ENCODE data around the gene SLC17A8. TPM values are rescaled to one million over a fixed set of nuclear protein-coding genes. Genes with fewer than 3 reads are reported as not detected.
"Not testable (repeated sequence)": the region's sequence is repeated elsewhere in the genome, so short reads cannot be mapped to it uniquely, and the experiment has no call there.

SLC17A8 gene
- total RNA-seq, 1 donor from 2014 or later: 0.23 TPM

DNA sequence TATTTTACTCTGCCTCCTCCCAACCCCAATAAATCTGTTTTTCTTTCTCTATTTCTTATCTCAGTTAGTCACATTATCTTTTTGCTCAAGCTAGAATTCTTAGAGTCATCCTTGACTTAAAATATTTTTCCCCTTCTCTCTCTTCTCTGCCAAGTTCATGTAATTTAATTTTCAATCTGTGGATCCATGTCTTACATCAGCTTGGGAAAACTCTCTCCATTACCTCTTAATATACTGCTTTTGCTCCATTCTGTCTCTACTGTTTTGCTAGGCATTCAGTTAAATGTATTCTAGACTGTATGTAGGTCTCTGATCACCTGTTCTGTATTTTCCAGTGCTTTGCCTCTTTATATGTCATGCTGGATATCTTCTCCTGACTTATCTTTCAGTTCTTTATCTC, 65.8 kb downstream of the SLC17A8 start:
- DNase-seq (ENCODE audit: low spot score) (no peak), ATAC-seq (no peak)

DNA sequence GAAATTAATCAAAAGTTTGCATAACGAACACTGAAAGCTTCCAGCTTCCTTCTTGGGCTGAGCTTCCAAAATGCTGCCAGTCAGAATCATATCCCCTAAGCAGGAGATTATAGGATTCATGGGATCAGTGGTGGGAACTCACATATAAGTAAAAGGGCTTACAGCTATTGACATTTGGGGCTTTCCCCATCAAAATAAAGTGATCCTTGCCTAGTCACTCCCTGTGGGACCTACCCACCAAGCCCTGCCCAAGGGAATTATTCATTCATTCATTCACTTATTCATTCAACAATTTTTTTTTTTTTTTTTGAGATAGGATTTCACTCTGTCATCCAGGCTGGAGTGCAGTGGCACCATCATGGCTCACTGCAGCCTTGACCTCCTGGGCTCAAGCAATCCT, 69.3 kb downstream of the SLC17A8 start:
- ATAC-seq: no peak
- no peak for DNase-seq (ENCODE audit: low spot score)

DNA sequence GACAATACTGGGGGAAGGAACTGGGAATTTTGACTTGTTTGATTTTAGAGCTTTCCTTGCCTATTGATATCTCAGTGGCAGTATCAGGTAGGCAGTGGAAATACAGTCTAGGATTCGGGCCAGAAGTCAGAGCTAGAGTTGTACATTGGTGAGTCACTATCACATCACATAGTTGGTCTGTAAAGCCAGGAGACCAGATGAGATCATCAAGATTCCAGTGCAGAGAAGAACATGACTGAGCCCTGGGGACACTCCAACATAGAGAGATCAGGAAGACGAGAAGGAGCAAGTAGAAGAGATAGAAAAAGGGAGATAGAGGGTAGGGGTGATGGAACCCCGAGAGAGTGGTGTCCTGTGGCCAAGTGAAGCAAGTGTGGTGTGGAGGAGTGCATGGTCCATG, 70.2 kb downstream of the SLC17A8 start:
- ATAC-seq (no peak), DNase-seq (ENCODE audit: low spot score) (no peak)

DNA sequence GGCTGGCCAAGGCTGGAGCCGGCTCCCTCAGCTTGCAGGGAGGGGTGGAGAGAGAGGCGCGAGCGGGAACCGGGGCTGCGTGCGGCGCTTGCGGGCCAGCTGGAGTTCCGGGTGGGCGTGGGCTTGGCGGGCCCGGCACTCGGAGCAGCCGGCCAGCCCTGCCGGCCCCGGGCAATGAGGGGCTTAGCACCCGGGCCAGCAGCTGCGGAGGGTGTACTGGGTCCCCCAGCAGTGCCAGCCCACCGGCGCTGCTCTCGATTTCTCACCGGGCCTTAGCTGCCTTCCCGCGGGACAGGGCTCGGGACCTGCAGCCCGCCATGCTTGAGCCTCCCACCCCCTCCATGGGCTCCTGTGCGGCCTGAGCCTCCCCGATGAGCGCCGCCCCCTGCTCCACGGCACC, 73.4 kb downstream of the SLC17A8 start:
- not testable (repeated sequence) for DNase-seq (ENCODE audit: low spot score); ATAC-seq

DNA sequence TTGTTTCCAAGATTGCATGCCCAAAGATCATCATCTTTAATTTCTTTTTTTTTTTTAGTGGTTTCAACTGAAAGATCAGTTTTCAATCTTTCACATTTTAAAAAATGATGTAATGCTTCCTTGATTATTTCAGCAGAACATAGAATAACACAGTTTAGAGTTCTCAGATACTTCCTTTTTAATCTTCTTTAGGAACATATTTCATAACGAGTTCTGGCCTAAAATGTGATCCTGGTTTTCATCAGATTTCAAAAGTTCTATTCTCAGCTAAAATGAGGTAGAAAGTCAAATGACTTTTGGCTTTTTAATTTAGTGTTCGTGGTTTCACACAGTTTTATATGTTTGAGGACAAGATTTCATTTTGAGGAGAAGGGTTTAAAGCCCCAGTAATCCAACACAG, 76.8 kb downstream of the SLC17A8 start:
- ATAC-seq: no peak
- DNase-seq (ENCODE audit: low spot score): no peak

DNA sequence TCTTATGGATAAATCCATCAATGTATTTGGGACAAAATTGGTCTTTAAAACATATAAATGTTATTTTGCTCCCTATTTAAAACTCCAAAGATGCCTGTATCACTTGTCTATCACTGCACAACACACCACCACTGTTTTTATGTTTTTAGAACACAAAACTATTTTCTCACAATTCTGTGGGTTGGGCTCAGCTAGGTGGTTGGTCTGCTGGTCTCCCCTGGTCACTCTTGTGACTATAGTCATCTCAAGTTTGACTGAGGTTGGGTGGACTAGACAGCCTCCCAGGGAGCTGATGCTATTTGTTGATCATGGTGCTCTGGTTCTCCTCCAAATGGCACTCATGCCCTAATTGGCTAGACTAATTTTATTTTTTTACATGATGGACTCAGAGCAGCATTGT, 77.3 kb downstream of the SLC17A8 start:
- ATAC-seq: no peak
- no peak for DNase-seq (ENCODE audit: low spot score)

DNA sequence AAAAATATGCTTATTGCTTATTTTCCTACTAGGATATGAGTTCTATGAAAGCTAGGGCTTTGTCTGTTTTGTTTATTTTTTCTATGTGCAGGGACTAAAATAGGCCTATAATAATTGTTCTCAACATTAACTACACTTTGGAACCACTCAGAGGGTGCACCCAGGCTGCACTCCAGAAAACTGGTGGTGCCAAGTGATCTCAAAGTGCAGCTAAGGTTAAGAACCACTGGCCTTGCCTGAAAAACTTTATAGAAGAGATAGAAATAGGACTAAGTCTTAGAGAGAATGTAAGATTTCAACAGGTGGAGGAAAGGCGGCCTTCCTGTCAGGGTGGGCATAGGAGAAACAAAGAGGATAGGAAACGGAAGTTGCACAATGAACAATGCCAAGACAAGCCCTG, 79.1 kb downstream of the SLC17A8 start:
- ATAC-seq: peak; percentile 78

DNA sequence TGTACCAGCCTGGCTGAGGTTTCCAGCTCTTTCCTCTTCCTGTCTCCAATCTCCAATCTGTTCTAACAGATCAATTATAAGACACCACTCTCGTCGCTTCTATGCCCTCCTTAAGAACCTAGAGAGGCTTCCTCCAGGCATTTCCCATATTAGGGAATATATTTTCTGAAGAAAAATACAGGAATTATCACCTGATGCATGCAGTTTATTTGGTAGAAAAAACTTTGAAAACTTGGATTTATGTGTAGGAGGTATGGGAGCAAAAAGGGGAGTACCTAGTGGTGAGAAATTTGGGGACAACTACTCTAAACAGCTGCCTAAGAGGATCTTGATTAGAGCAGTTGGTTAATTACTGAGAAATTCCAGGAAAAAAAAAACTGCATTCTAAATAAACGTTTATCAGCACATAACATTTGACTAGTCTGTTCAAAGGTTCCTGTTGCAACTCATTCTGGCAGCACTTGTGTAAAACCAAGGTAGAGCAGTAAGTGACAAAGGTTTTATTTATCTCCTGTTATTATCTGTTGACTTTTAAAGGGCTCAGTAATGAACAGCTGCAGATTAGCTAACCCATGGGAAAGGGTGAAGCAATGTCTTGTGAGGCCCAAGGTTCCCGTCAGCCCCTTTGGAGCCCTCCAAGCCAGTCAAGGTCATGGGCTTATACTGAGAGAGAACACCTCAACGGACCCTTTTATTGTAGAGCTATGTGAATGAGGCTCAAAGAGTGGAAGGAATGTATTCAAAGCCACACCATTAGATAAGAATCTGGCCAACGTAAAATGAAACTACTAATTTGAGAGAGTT, 80.4 kb downstream of the SLC17A8 start:
- DNase-seq (ENCODE audit: low spot score) (peak; percentile 69), ATAC-seq (peak; percentile 83)

More for the DNA sequence above, 79.1 kb downstream of the SLC17A8 start:
- DNase-seq (ENCODE audit: low spot score): peak; percentile 71

DNA sequence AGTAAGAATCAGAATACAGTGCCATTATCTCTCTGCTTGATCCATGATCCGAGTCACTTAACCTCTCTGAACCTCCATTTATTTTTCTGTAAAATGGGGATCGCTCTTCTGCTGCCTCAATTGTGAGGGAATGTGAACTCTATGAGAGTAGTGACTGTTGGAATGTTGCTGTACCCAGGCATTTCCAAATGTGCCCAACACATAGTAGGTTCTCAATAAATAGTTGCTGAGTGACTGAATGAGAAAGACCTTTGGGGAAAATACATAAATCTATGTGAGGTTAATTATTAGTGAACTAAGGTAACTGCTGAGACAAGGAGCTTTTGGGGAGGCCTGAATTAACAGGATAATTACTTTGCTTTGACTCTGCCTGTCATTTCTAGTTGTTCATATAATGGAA, 82.9 kb downstream of the SLC17A8 start:
- no peak for DNase-seq (ENCODE audit: low spot score)
- ATAC-seq: no peak

DNA sequence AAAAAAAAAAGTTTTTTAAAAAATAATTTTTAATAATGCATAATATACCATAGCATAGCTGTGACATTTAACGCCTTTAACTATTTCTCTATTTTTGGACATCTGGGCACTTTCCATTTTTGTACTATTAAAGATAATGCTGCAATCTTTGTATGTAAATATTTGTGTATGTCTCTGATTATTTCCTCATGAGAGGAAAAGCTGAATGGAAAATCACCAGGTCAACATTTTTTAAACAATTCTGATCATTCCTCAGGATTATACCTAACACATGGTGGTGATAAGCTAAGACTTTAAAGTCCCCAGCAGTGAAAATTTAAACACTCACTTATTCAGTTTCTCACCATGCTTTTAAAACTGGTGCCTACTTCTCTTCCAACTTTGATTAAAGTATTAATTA, 85.5 kb downstream of the SLC17A8 start:
- DNase-seq (ENCODE audit: low spot score) (no peak), ATAC-seq (no peak)

DNA sequence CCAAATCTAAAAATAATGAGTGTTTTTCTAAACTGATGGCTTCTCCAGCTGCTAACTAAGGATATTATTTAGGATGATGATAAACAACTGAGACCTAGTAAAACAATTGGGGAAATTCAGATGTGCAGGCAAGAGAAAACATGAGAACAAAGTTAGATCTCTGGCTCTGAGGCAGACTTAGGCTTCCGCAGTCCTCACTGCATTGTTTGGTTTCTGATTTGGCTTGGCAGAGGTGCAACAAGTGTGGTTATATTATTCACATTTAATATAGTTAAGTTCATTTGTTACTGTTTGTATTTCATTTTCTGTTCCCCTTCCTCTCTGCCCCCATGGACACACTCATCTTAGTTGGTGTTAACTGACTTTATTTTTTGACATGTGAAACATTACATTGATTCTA, 86.6 kb downstream of the SLC17A8 start:
- peak; percentile 65 for ATAC-seq
- DNase-seq (ENCODE audit: low spot score): no peak

DNA sequence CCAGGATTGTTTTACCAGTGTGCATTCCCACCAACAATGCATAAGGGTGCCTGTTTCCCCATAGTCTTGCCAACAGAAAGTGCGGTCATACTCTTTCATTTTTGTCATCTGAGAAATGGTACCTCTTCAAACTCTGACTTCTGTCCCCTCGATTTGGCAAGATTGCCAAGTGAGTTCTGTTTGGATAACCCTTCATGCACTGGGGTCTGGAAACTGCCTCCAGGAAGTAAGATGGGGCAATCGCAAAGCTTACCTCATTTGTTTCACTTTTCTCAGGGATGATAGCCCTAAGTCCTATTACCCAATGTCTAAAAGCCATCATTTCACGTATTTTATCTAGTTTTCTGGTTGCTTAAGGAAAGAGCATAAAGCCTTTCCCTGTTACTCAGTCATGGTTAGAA, 88.2 kb downstream of the SLC17A8 start:
- ATAC-seq: peak; percentile 71
- peak; percentile 72 for DNase-seq (ENCODE audit: low spot score)

DNA sequence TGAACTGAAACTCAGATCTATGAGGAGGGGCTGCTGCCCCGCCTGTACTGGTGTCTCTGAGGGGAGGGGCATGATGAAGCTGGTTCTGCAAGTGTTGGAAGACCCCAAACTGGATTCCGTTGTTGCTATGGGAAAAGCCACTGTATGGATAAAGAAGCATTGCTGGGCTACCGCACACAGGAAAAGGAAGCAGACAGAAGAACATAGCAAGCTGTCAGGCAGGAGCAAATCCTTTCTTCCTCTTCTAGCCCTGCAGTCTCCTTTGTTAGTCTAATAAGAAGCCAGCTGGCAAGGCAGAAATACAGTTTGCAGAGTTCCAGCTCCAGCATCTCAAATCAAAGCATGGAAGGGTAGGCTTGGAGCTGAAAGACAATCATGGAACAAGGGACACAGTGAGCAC, 90.5 kb downstream of the SLC17A8 start:
- DNase-seq (ENCODE audit: low spot score) (no peak), ATAC-seq (no peak)

DNA sequence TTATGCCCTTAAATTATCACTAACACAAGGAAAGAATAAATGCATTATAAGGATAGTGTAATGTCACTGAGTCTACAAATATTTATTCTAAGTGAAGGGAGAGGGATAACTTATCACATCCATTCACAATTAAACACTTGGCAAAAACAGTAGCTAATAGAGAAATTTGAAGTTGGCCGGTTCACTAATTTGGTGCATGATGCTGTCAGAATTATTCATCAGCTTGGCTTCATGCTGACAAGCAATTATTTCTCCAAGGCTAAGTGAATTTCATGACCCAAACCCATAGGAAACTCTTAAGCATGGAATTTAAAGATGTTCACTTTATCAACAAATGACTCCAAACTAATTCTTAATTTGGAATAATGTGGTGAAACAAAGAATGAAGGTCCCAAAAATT, 91.8 kb downstream of the SLC17A8 start:
- DNase-seq (ENCODE audit: low spot score) (no peak), ATAC-seq (no peak)

DNA sequence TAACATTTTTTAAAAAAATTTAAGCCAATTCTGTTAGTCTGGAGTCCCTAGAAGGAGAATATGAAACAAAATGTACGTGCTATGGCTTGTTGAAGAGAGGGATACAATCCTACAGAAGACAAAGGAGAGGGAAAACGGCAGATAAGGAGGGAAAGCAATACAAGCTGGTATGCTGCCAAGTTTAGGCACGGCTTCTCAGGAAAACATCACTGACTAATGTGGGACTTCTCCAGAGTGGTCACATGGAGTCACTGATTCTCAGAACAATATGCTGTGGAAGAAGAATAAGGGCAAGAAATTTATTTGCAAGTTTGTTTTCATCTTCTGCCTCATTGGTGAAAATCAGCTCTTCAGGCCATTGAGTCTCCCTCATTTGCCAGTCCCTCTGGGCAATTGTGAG, 93.9 kb downstream of the SLC17A8 start:
- ATAC-seq: no peak
- no peak for DNase-seq (ENCODE audit: low spot score)

DNA sequence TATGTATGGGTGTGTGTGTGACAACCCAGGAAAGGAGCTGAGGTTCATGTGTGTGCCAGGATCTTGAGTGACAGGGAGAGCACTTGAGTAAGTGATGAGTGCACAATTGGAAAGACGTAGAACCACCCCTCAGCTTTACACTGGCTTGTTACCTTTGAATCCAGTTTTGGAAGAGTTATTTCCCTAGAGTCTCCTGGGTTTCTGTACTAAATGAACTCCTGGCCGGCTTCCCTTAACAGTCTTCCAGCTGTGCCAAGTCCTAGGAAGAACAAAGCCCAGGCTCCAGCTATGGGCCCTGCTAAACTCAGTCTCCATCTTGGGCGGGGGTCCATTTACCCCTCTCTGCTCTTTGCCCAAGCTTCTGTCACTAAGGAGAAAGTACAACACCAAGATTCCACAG, 97.1 kb downstream of the SLC17A8 start:
- peak; percentile 75 for ATAC-seq
- DNase-seq (ENCODE audit: low spot score): no peak

DNA sequence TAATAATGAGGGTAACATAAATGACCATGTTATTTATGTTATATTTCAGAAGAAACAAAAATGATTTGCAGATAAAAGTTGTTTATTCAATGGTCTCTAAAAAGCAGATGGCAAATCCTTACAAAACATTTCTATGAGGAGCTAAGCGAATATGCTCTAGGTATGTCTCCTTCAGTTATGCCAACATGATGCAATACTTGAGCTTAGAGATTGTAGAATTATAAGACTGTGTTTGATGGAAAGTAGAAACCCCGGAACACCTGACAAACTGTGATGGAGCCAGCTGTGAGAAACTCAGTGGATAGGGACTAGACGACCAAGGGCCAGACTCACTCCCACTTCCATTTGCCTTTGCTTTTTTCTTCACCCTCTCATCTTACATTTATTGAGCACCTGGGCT, 99.0 kb downstream of the SLC17A8 start:
- ATAC-seq (no peak), DNase-seq (ENCODE audit: low spot score) (no peak)

DNA sequence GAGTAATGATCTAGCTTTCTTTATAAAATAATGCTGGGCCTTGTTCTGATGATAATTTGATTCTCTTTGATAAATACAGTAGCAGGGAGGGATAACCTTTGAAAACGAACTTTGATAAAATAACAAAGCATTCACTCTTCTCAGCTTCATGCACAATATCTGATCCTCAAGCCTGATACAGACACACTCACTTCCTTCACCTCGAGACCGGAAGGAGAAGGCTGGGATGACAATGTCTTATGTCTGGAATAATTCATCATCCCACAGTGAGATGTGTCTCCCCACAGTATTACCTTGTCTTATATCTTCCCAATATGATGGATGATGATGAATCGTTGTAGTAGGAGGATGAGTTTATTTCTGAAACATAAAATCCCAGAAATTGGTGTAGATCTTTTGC, 101.3 kb downstream of the SLC17A8 start:
- DNase-seq (ENCODE audit: low spot score) (no peak), ATAC-seq (no peak)

DNA sequence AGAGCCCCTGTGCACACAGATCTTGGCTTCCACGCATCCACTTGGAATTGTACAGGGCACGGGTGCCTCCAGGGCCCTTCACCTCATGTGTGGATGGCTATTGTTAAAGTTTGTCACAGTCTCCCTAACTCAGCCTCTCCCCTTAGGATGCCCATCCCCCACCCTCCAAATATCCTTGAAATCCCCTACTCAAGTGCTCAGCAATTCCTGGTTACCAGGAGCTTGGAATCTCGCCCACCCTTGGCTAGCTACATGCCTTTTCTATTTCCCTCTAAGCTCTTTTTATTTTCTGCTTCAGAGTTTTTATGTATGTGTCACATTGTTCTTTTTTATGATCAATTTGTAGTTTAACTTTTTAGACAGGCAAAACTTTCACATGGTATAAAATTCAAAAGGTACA, 103.8 kb downstream of the SLC17A8 start:
- DNase-seq (ENCODE audit: low spot score) (no peak), ATAC-seq (no peak)

DNA sequence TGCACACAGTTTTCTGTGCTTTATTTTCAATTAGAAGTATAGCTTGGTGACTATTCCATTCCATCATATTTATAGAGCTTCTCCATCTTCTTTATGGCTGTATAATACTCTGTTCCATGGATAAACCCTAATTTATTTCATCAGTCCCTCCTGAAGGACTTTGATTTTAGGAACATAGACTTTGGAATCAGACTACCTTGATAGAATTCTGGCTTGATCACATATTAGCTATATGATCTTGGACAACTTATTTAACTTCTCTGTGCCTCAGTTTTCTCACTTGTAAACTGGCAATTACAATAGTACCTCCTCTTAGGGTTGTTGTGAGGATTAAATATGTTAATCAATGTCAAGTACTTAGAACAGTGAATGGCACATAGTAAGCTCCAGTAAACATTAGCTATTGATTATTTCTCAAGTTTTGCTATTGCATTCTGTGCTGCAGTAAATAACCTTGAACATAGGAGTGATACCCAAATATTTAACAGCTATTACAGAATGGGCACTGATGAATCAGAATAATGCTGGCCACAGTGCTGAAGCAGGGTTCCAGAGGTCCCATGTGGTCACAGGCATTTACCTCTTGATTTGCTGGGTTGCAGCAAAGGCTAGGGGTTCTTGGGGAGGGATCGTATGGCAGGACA, 104.6 kb downstream of the SLC17A8 start:
- no peak for DNase-seq (ENCODE audit: low spot score)
- ATAC-seq: peak; percentile 55

DNA sequence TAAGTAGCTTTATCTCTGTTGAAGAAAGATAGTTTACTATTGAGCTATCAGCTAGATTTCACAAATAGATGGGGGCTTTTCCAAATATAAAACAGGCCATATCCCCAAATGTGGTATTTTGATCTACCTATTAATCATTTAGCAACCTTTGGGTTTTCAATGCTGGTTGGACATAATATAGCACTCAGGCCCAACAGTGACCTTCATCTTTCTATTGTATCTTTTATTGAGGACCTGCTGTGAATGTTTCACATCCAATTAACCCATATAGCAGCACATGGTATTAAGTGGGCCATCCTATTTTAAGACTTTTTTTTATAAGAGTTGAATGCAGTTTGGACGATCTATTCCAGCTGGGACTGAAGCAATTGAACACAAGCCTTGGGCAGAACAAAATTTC, 106.8 kb downstream of the SLC17A8 start:
- DNase-seq (ENCODE audit: low spot score) (no peak), ATAC-seq (no peak)

DNA sequence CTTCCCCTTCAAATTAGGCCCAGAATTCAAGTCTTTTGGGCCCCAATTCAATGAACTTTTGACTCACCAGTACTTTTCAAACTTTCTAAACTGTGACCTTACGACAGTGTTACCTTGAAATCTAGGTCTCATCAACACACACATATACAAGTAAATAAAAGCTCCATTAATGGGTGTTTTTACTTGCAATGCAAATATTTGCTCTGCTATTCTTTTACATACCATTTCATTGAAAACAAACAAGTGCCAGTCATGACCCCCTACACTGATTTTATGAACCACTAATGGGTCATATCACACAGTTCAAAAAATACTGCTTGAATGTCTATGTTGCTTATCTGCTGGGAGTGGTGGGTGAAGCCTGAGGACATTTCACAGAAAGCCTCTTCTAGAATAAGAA, 107.7 kb downstream of the SLC17A8 start:
- no peak for DNase-seq (ENCODE audit: low spot score)
- peak; percentile 43 for ATAC-seq

DNA sequence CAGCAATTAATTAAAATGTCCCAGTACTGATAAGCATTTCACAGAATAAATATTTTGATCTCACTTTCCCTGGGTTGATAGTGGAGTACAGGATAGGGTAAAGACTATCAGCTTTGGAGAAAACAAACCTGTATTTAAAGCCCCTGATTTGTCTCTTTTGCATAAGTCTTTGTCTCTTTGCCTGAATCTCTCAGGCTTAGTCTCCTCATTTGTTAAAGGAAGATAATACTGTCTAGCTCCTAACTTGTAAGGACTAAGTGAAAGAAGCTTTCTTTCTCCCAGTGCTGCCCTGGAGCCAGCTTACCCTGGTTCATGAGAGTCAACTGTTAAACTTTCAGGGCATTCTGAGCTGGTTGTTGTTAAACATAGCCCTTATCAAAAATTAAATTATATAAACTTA, 111.3 kb downstream of the SLC17A8 start:
- DNase-seq (ENCODE audit: low spot score) (no peak), ATAC-seq (no peak)
